IMR-90 (cell line): Measurements from ENCODE around the gene ZNF609. TPM values are rescaled to one million over a fixed set of nuclear protein-coding genes. Genes with fewer than 3 reads are reported as not detected.

Experiments used
- ATAC-seq: fragments of 200-7000 bp; cut with Tn5 transposase; 2 replicates; pipeline ENCODE4 v1.9.1; 2020; ENCODE audit warnings: low read depth, mild to moderate bottlenecking, moderate library complexity
- BruUV-seq: library from RNA; stranded (reverse); fragments of 400-500 nt; replicated peaks from 2 replicates; lab custom pipeline; 2021; lab: Mats Ljungman, UMichigan
- CTCF ChIA-PET: fragments of 300-600 bp; formaldehyde crosslinking; extraction: SDS; loops from one replicate; lab custom pipeline; 2021; ENCODE audit warnings: antibody characterized with exemption; lab: Yijun Ruan, JAX
- POLR2A ChIA-PET: fragments of 300-600 bp; sonication (Branson Sonifier 250); formaldehyde crosslinking; loops from one replicate; lab custom pipeline; 2022; ENCODE audit warnings: antibody characterized with exemption; ENCODE audit not compliant: unreplicated experiment; lab: Charles Lee
- DNase-seq: peaks from one replicate; pipeline ENCODE4 v3.0.0; 2013
- H2AFZ ChIP-seq: replicated peaks from 2 replicates; pipeline ENCODE3; 2013; ENCODE audit warnings: low read length, mild to moderate bottlenecking; ENCODE audit not compliant: poor library complexity
- H2AK5ac ChIP-seq: 2 replicates; pipeline ENCODE4 v1.6.1; 2013; ENCODE audit warnings: low read depth, low read length, inconsistent platforms
- H2AK9ac ChIP-seq: replicated peaks from 2 replicates; pipeline ENCODE3; 2013; ENCODE audit warnings: mild to moderate bottlenecking, low read depth, low read length, moderate library complexity; ENCODE audit not compliant: poor library complexity
- H2BK120ac ChIP-seq: 2 replicates; pipeline ENCODE4 v1.6.1; 2013; ENCODE audit warnings: low read depth, low read length, inconsistent platforms
- H2BK15ac ChIP-seq: 3 replicates; pipeline ENCODE4 v1.6.1; 2013; ENCODE audit warnings: low read depth, low read length, inconsistent platforms
- H2BK20ac ChIP-seq: 2 replicates; pipeline ENCODE4 v1.6.1; 2013; ENCODE audit warnings: low read depth, mild to moderate bottlenecking, inconsistent platforms, low read length, moderate library complexity
- H2BK5ac ChIP-seq: 2 replicates; pipeline ENCODE4 v1.6.1; 2013; ENCODE audit warnings: mild to moderate bottlenecking, low read depth, low read length, inconsistent platforms; ENCODE audit not compliant: poor library complexity, severe bottlenecking
- H3K14ac ChIP-seq: replicated peaks from 2 replicates; pipeline ENCODE4 v1.6.1; 2013; ENCODE audit warnings: low read depth, low read length, inconsistent platforms
- H3K18ac ChIP-seq: 2 replicates; pipeline ENCODE4 v1.6.1; 2013; ENCODE audit warnings: low read depth, low read length, control low read depth
- H3K23ac ChIP-seq: 2 replicates; pipeline ENCODE4 v1.6.1; 2013; ENCODE audit warnings: low read depth, low read length, inconsistent platforms
- H3K27ac ChIP-seq: 2 replicates; pipeline ENCODE4 v1.5.1; 2013; ENCODE audit warnings: mild to moderate bottlenecking, control low read depth, low read length; ENCODE audit not compliant: insufficient read depth
- H3K27me3 ChIP-seq: 2 replicates; pipeline ENCODE4 v1.6.1; 2013; ENCODE audit warnings: low read length; ENCODE audit not compliant: control insufficient read depth, insufficient read depth
- H3K36me3 ChIP-seq: 2 replicates; pipeline ENCODE4 v1.6.1; 2013; ENCODE audit warnings: low read length, mixed read lengths; ENCODE audit not compliant: control insufficient read depth, insufficient read depth
- H3K4ac ChIP-seq: 2 replicates; pipeline ENCODE4 v1.6.1; 2013; ENCODE audit warnings: low read depth, low read length, inconsistent platforms
- H3K4me1 ChIP-seq: 2 replicates; pipeline ENCODE4 v1.6.1; 2013; ENCODE audit warnings: low read length, mixed read lengths; ENCODE audit not compliant: control insufficient read depth, insufficient read depth
- H3K4me2 ChIP-seq: 2 replicates; pipeline ENCODE4 v1.6.1; 2013; ENCODE audit warnings: low read depth, mild to moderate bottlenecking, control low read depth, low read length, moderate library complexity
- H3K4me3 ChIP-seq: 2 replicates; pipeline ENCODE4 v1.5.1; 2013; ENCODE audit warnings: low read depth, mild to moderate bottlenecking, control low read depth, low read length, moderate library complexity; ENCODE audit not compliant: insufficient read depth
- H3K56ac ChIP-seq: 2 replicates; pipeline ENCODE4 v1.6.1; 2013; ENCODE audit warnings: low read length, inconsistent platforms; ENCODE audit not compliant: insufficient read depth; ENCODE audit errors: extremely low read depth
- H3K79me1 ChIP-seq, 2 experiments: 2 replicates each; pipeline ENCODE4 v1.6.1; 2013; ENCODE audit warnings: low read length in 2 of 2, inconsistent platforms in 1 of 2, low read depth in 1 of 2
- H3K9ac ChIP-seq: 2 replicates; pipeline ENCODE4 v1.6.1; 2013; ENCODE audit warnings: low read depth, low read length, control low read depth
- H3K9me1 ChIP-seq: 2 replicates; pipeline ENCODE4 v1.6.1; 2013; ENCODE audit warnings: low read length, inconsistent platforms; ENCODE audit not compliant: insufficient read depth
- H3K9me3 ChIP-seq: 2 replicates; pipeline ENCODE4 v1.6.1; 2013; ENCODE audit warnings: low read length; ENCODE audit not compliant: control insufficient read depth, insufficient read depth
- H4K20me1 ChIP-seq: 2 replicates; pipeline ENCODE4 v1.6.1; 2013; ENCODE audit warnings: low read length, inconsistent platforms; ENCODE audit not compliant: insufficient read depth
- H4K5ac ChIP-seq: 2 replicates; pipeline ENCODE4 v1.6.1; 2013; ENCODE audit warnings: mild to moderate bottlenecking, low read depth, low read length, control low read depth
- H4K8ac ChIP-seq, 2 experiments: 2 replicates each; pipeline ENCODE4 v1.6.1; 2013; ENCODE audit warnings: low read depth in 2 of 2, low read length in 2 of 2, control low read depth in 1 of 2, inconsistent platforms in 1 of 2
- H4K91ac ChIP-seq: 2 replicates; pipeline ENCODE4 v1.6.1; 2013; ENCODE audit warnings: low read depth, low read length, inconsistent platforms; ENCODE audit not compliant: insufficient read depth
- CHD1 ChIP-seq: IDR thresholded peaks from 2 replicates; pipeline ENCODE4 v1.6.1; 2012; ENCODE audit warnings: low read depth, low read length, improper control_type of control experiment
- MXI1 ChIP-seq: IDR thresholded peaks from 2 replicates; pipeline ENCODE4 v1.6.1; 2012; ENCODE audit warnings: low read depth, mild to moderate bottlenecking, low read length, moderate library complexity, borderline replicate concordance
- RCOR1 ChIP-seq: IDR thresholded peaks from 2 replicates; pipeline ENCODE4 v1.6.1; 2012; ENCODE audit warnings: mild to moderate bottlenecking, low read length, improper control_type of control experiment; ENCODE audit not compliant: insufficient replicate concordance
- WGBS, 2 experiments: methylation state at CpG; one replicate each; pipeline versions ENCODE4 v1.1.5 to v1.1.7; 2013; ENCODE audit warnings: missing lambda C conversion rate in 2 of 2; ENCODE audit not compliant: insufficient read length in 1 of 2; ENCODE audit errors: extremely low coverage in 2 of 2; 5-methylcytosine and 5-hydroxymethylcytosine counted together
- dilution Hi-C: fragments of 300-500 bp; cut with HindIII; formaldehyde crosslinking; loops from one replicate; pipeline ENCODE4 v1.14.3; 2018; ENCODE audit warnings: low sequenced_read_pairs; ENCODE audit not compliant: unreplicated experiment
- in situ Hi-C: fragments of 300-500 bp; cut with MboI; formaldehyde crosslinking; loops from 3 replicates; pipeline ENCODE4 v1.14.3; 2019; ENCODE audit warnings: low sequenced_read_pairs, inconsistent platforms, mixed read lengths
- intact Hi-C: fragments of 100-400 bp; cut with micrococcal nuclease; formaldehyde crosslinking; loops from 2 replicates; pipeline ENCODE4 v1.10.0; 2022
- polyA plus RNA-seq, 3 experiments: library from polyadenylated mRNA; depleted of rRNA; stranded (reverse); fragments of >200 nt; gene quantifications; 2 replicates each; pipeline ENCODE4 v1.2.3, GENCODE V29; 2012; ENCODE audit warnings: low replicate concordance in 1 of 3
- total RNA-seq: library from RNA; depleted of rRNA; stranded (reverse); fragments of >200 nt; gene quantifications from 2 replicates; pipeline ENCODE4 v1.2.3, GENCODE V29; 2012
- TF ChIP-seq, protein P1 (sequence below): fragments of 150-350 bp; IDR thresholded peaks from 2 replicates; pipeline ENCODE4 v1.6.1; 2017; ENCODE audit warnings: mild to moderate bottlenecking, antibody characterized with exemption, low read length, low read depth

ZNF609 gene
- total and polyA plus RNA-seq, 2 of the 4 experiments (the other 2 are of a cell fraction): 10.4 to 12.5 TPM

DNA sequence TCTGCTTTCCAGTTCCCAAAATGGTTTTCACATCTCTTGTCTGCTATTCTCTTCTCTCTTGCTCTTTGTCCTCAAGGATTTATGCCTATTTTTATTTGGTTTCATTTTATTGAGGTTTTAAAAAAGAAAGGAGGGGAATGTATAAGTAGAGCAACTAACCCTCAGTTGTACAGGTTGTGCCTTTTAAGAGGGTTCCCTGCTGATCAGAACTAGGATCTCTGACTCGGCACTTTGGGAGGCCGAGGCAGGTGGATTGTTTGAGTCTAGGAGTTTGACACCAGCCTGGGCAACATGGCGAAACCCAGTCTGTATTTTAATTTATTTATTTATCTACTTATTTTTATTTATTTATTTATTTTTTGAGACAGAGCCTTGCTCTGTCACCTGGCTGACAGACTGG lies 123.6 kb downstream of the ZNF609 start:
- Histone ChIP-seq H4K5ac (no peak overlapping the region), H3K9me1 (peaks cover 11% of the 10 kb centered on the region; the same call in 1 of the 2 replicates), H3K9ac (no peak overlapping the region), H2AK9ac (no peak overlapping the region), H3K4ac (no peak overlapping the region), H2BK20ac (no peak overlapping the region), H3K27ac (no peak overlapping the region), H2BK5ac (no peak overlapping the region), H3K56ac (no peak overlapping the region), H2AFZ (no peak overlapping the region), H4K20me1 (peaks cover 45% of the 10 kb centered on the region), H3K79me1 (peaks cover 36 to 72% of the 10 kb centered on the region in 2 experiments), H3K36me3 (peaks cover 3% of the 10 kb centered on the region), H3K4me2 (no peak overlapping the region), H3K14ac (no peak overlapping the region), H2BK120ac (no peak overlapping the region), H3K18ac (no peak overlapping the region), H3K4me1 (peaks cover 7% of the 10 kb centered on the region), H3K9me3 (peaks cover 13% of the 10 kb centered on the region), H2AK5ac (no peak overlapping the region), H3K4me3 (no peak overlapping the region), H3K23ac (no peak overlapping the region), H2BK15ac (no peak overlapping the region), H4K91ac (no peak overlapping the region), H3K27me3 (no peaks in the 10 kb centered on the region), H4K8ac (no peak overlapping the region)
- WGBS, 2 experiments: no CpG with 5 or more reads among the region's 3 CpGs
- ChIA-PET CTCF (no interaction called here), POLR2A (no interaction called here)
- in situ Hi-C loops (no loop called here), dilution Hi-C loops (no loop called here), intact Hi-C loops (no loop called here)
- TF ChIP-seq, protein P1, sequence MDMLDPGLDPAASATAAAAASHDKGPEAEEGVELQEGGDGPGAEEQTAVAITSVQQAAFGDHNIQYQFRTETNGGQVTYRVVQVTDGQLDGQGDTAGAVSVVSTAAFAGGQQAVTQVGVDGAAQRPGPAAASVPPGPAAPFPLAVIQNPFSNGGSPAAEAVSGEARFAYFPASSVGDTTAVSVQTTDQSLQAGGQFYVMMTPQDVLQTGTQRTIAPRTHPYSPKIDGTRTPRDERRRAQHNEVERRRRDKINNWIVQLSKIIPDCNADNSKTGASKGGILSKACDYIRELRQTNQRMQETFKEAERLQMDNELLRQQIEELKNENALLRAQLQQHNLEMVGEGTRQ: no peak
- TF ChIP-seq RCOR1 (no peak), MXI1 (no peak), CHD1 (no peak)
- DNase-seq (no peak), ATAC-seq (no peak)
- no TSS peak for BruUV-seq
